Esophagus squamous epithelium (tissue), 4 donors: ENCODE measurements around the gene DAGLB.

Experiments
- POLR2A ChIP-seq, 4 donors: fragments of 450-650 bp; IDR thresholded peaks; one replicate each; pipeline ENCODE4 v1.6.1; 2017; ENCODE audit warnings: antibody characterized with exemption in 4 of 4, mild to moderate bottlenecking in 4 of 4, moderate library complexity in 3 of 4
- TF ChIP-seq, protein P1 (sequence below), 6 experiments: fragments of 450-650 bp in 4 of 6; fragments of 200-600 bp in 2 of 6; sonication (generic) in 2 of 6; IDR thresholded peaks; one replicate each; pipeline ENCODE4 v1.5.1; 2016 to 2019; ENCODE audit warnings: antibody characterized with exemption in 6 of 6, mild to moderate bottlenecking in 4 of 6, moderate library complexity in 4 of 6

DNA sequence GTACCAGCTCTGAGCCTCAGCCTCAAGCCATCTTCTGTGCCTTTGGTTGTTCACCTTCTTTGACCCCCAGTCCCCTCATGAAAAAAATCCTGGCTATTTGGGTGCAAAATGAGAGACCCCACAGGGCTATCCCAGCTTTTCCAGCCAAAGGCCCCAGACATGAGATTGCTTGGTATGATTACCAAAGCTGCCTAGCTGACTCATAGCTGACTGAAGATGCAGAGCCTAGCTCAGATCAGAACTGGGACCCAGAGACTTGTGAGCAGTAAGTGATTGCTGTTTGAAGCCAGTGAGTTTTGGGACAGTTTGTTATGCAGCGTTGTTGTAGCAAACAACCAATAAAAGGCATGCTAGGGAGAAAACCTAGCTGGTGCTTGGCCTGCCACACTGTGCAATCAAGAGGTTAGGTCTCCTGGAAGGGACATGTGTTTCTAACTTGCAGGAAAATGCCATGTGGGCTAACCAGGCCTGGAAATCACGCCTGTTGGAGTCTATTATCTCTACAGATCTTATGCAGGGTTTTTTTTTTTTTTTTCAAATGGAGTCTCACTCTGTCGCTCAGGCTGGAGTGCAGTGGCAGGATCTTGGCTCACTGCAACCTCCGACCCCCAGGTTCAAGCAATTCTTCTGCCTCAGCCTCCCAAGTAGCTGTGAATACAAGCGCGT is 48.0 kb upstream of the DAGLB start:
- TF ChIP-seq, protein P1, sequence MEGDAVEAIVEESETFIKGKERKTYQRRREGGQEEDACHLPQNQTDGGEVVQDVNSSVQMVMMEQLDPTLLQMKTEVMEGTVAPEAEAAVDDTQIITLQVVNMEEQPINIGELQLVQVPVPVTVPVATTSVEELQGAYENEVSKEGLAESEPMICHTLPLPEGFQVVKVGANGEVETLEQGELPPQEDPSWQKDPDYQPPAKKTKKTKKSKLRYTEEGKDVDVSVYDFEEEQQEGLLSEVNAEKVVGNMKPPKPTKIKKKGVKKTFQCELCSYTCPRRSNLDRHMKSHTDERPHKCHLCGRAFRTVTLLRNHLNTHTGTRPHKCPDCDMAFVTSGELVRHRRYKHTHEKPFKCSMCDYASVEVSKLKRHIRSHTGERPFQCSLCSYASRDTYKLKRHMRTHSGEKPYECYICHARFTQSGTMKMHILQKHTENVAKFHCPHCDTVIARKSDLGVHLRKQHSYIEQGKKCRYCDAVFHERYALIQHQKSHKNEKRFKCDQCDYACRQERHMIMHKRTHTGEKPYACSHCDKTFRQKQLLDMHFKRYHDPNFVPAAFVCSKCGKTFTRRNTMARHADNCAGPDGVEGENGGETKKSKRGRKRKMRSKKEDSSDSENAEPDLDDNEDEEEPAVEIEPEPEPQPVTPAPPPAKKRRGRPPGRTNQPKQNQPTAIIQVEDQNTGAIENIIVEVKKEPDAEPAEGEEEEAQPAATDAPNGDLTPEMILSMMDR (IDR thresholded peaks at IDR 0.05) = no peak
- TF ChIP-seq POLR2A (IDR thresholded peaks at IDR 0.05) = no peak
